GM18867 (cell line): ENCODE measurements around the gene MROH8.
"Not testable (repeated sequence)": the region's sequence is repeated elsewhere in the genome, so short reads cannot be mapped to it uniquely, and the experiment has no call there.

Experiments used
- ATAC-seq: cut with Tn5 transposase; IDR thresholded peaks from one replicate; pipeline ENCODE4 v1.9.1; 2021; ENCODE audit warnings: mild to moderate bottlenecking, moderate library complexity; ENCODE audit not compliant: unreplicated experiment

The MROH8 gene

DNA sequence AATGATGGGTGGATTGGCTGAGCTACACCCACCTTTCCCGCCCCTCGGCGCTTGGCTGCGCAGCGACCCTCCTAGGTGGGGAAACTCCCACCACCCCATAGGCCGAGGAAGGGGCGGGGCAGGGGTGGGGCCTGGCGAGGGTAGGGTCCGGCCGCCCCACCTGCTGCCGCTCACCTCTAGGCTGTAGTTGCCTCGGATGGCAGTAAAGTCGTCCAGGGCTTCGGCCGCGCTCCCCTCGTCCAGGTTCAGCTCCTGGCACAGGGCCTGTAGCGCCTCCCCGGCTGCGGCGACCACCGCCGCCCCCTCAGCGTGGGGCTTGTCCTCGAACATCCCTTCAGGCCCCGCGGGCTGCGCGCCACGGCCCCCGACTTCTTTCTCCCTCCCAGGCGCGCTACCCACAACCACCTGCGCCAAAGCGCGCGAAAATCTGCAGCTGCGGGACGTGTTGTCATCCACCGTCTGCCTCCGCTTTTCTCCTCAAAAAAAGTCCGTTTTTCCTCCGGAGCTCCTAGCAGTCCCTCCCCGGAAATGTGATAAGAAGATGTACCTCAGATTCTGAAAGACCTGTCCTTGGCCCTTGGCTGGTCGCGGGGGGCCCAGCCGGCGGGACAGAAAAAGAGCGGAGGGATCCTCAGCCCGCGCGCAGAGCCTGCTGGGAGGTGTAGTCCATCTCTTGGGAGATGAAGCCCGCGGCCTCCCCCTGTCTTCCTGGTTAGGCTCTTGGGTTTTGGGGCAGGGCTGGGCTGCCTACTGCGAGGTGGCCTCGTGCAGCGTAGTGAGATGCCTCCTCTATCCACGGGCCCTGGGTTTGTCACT is 83.5 kb downstream of the MROH8 start, which contains the start of gene RBL1:
TSS of gene RBL1 (minus strand) at position 399 of the 816 bp plus-strand sequence. CDS start at position 330, 69 bp downstream.
- peak; percentile 75 for ATAC-seq

DNA sequence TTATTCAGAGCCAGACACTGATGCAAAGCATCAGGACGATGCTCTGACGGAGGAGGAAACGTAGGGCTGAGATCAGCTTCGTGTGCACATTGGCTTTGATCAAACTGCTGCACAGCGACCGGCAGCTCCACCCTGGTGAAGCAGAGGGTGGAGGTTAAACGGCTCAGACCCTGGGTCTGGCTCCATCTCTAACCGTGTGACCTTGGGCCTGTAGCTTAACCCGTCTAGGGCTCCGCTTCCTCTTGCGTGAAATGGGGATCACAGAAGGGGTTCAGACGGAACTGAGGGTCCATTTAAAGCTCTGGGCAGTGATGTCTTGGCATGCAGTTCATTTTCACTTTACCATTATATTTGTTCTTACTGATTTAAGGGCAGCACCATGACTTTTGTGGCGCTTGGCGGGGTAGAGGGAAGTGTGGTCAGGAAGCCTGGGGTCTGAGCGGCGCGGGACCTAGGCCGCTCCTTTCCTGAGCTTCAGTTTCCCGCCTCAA is 84.2 kb downstream of the MROH8 start:
- ATAC-seq = peak; percentile 30

- no peak for ATAC-seq
These were observed 88.9 kb downstream of the MROH8 start for GRCh38 chr20:37090407-37090806.

DNA sequence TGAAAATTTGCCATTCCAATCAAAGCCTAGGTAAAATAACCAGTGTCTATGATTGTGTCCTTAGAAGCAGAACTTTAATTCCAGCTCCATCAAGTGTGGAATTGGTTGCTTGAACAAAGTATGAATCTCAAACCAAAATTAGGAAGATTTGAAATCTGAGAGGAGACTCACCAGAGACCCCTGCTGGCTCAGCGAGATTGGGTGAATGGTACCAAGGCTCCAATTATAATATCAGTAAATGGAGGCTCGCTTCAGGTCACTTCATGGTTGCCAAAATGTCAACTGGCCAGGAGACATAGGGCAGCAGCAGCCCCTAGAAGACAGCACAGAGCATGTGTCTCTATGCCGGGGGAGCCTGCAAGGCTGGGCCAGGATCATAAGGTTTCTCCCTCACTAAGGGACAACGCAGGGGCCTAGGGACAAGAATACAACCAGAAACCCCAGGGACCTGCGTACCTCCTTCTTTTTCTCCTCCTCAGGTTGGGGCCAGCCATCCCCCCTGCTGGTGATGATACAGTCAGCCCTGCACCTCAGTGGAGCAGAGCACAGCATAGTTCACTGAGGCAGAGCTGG is 97.5 kb downstream of the MROH8 start:
- no peak for ATAC-seq

DNA sequence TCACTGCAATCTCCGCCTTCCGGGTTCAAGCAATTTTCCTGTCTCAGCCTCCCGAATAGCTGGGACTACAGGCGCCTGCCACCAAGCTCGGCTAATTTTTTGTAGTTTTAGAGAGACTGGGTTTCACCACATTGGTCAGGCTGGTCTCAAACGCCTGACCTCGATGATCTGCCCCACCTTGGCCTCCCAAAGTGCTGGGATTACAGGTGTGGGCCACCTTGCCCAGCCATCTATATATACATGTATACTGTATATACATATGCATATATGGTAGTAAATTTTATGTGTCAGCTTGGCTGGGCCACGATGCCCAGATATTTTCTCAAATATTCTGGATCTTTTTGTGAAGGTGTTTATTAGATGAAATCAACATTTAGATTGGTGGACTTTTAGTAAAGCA is 102.3 kb downstream of the MROH8 start:
- no peak for ATAC-seq

GRCh38 chr20:37075932-37076685 is 103.2 kb downstream of the MROH8 start:
- no peak for ATAC-seq

- no peak for ATAC-seq
These were observed 106.8 kb downstream of the MROH8 start for GRCh38 chr20:37072293-37073196.

DNA sequence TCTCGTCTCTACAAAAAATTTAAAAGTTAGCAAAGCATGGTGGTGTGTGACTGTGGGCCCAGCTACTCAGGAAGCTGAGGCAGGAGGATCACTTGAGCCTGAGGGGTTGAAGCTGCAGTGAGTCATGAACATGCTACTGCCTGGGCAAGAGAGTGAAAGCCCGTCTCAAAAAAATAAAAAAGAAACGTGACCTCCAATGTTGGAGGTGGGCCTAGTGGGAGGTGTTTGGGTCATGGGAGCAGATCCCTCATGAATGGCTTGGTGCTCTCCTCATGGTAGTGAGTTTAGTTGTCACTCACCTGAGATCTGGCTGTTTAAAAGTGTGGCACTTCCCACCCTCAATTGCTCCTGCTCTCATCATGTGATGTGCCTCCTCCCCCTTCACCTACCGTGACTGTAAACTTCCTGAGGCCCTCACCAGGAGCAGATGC is 107.9 kb downstream of the MROH8 start:
- ATAC-seq = no peak

DNA sequence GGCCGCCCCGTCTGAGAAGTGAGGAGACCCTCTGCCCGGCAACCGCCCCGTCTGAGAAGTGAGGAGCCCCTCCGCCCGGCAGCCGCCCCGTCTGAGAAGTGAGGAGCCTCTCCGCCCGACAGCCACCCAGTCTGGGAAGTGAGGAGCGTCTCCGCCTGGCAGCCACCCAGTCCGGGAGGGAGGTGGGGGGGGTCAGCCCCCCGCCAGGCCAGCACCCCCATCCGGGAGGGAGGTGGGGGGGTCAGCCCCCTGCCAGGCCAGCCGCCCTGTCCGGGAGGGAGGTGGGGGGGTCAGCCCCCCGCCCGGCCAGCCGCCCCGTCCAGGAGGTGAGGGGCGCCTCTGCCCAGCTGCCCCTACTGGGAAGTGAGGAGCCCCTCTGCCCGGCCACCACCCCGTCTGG is 109.8 kb downstream of the MROH8 start:
- ATAC-seq = not testable (repeated sequence)

DNA sequence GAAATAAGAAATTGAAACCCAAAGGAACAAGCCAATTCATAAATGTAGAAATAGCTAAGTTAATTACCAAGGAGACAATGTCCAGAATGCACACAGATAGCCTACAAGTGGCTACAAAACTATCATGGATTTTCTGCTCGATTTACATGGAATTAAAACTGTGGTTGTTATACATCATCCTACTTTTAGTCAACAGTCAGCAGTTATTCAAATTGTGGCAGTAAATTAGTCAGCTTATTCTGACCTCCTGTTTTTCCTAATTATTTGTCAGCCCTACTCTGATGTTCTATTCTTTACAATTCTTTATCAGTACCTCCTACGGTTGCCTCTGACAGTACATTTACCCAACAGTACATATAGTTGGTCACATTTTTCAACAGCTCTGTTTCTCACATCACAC is 113.2 kb downstream of the MROH8 start:
- no peak for ATAC-seq

- ATAC-seq = no peak
These were observed 124.1 kb downstream of the MROH8 start for GRCh38 chr20:37055276-37055675.

- no peak for ATAC-seq
These were observed 126.0 kb downstream of the MROH8 start for GRCh38 chr20:37053230-37053950.
